ENCODE results near the gene TRPM6. TPM values are rescaled to one million over a fixed set of nuclear protein-coding genes. Genes with fewer than 3 reads are reported as not detected.
"Not testable (repeated sequence)": the region's sequence is repeated elsewhere in the genome, so short reads cannot be mapped to it uniquely, and the experiment has no call there.

TRPM6 gene
- total RNA-seq, 4 donors from 2014 or later = 0.15 to 1.2 (median 0.66) TPM

DNA sequence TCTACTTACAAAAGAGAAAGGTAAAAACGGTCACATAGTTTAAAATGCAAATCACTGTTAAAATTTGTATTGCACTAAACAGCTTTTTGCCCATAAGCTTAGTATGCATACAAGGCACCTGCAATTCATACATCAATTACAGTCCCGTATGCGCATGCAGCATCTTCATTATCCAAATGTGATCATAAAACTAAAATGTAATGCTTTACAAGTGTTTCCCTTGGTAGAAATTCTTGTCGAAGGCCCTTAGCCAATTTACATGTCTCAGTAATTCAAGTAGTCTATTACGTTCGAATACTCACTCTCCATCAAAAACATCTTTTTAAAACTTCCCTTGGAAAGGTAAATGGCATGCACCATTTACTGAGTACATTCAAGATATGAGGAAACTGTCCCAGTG lies 32.6 kb downstream of the TRPM6 start:
- intact Hi-C loops (cut with DNase I; ENCODE audit: low total_unique reads) = no loop called here
- 87 to 88% methylated on average over 6 of the region's 6 CpGs for WGBS, 2 donors
- H3K4me3 ChIP-seq (ENCODE audit: low read depth, poor library complexity, severe bottlenecking) = no peak overlapping the region
- TF ChIP-seq POLR2A (IDR thresholded peaks at IDR 0.05) (no peak), CTCF (IDR thresholded peaks at IDR 0.05) (no peak)
- DNase-seq (ENCODE audit: low spot score in 2 of 2) = no peak

DNA sequence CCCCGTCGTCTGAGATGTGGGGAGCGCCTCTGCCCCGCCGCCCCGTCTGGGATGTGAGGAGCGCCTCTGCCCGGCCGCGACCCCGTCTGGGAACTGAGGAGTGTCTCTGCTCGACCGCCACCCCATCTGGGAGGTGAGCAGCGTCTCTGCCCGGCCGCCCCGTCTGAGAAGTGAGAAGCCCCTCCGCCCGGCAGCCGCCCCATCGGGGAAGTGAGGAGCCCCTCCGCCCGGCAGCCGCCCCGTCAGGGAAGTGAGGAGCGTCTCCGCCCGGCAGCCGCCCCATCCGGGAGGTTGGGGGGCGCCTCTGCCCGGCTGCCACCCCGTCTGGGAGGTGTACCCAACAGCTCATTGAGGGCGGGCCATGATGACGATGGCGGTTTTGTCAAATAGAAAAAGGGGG lies 34.7 kb downstream of the TRPM6 start:
- intact Hi-C loops (cut with DNase I; ENCODE audit: low total_unique reads); H3K4me3 ChIP-seq (ENCODE audit: low read depth, poor library complexity, severe bottlenecking); DNase-seq (ENCODE audit: low spot score in 2 of 2): not testable (repeated sequence)
- 92 to 98% methylated on average over 34 to 36 of the region's 36 CpGs for WGBS, 2 donors

DNA sequence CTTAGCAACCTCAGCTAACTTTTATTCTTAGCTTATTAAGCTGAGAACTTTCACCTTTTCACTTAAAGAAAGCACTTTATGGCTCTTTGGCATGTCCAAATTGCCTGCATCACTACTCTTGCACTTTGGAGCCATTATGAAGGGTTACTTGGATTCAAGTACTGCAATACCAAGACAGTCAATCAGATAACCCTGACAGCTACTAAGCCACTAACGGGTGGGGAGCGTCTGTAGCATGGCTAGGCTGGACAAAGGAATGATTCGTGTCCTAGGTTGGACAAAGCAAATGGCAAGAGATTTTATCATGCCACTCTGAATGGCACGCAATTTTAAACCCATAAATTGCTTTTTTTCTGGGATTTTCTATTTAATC lies 39.6 kb downstream of the TRPM6 start:
- TF ChIP-seq CTCF (IDR thresholded peaks at IDR 0.05) (no peak), POLR2A (IDR thresholded peaks at IDR 0.05) (no peak)
- DNase-seq (ENCODE audit: low spot score in 2 of 2) = no peak
- intact Hi-C loops (cut with DNase I; ENCODE audit: low total_unique reads) = no loop called here
- WGBS, 2 donors = 52 to 60% methylated on average over 4 of the region's 4 CpGs
- H3K4me3 ChIP-seq (ENCODE audit: low read depth, poor library complexity, severe bottlenecking) = no peak overlapping the region

GRCh38 chr9:74847478-74848152 lies 40.1 kb downstream of the TRPM6 start:
- intact Hi-C loops (cut with DNase I; ENCODE audit: low total_unique reads) = no loop called here
- DNase-seq (ENCODE audit: low spot score in 2 of 2) = no peak
- no peak overlapping the region for H3K4me3 ChIP-seq (ENCODE audit: low read depth, poor library complexity, severe bottlenecking)
- TF ChIP-seq CTCF (IDR thresholded peaks at IDR 0.05) = no peak
- TF ChIP-seq POLR2A (IDR thresholded peaks at IDR 0.05) = no peak
- WGBS, 2 donors = 60 to 65% methylated on average over 5 of the region's 5 CpGs

- 82 to 83% methylated on average over 6 of the region's 6 CpGs for WGBS, 2 donors
- no peak overlapping the region for H3K4me3 ChIP-seq (ENCODE audit: low read depth, poor library complexity, severe bottlenecking)
- no peak for DNase-seq (ENCODE audit: low spot score in 2 of 2)
- intact Hi-C loops (cut with DNase I; ENCODE audit: low total_unique reads) = no loop called here
- TF ChIP-seq CTCF (IDR thresholded peaks at IDR 0.05) (no peak), POLR2A (IDR thresholded peaks at IDR 0.05) (no peak)
Measured at GRCh38 chr9:74846766-74847165, 41.0 kb downstream of the TRPM6 start.

DNA sequence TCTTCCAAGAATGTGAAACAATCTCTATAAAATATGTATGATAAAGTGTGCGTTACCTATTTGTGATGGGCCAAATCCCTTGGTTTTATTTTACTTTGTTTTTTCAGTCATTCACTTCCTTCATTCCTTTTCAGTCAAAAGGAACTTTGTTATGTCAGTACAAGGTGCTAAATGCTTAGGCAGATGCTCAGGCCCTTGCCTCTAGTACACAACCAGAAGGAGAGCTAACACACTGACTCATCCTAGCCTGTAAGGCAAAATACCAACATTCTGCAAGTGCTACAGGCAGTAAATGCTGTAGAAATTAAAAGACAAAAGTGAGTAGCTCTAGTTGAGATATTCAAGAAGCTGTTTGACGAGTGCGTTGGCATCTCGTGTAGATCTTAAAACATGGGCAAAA lies 49.4 kb downstream of the TRPM6 start:
- intact Hi-C loops (cut with DNase I; ENCODE audit: low total_unique reads) = no loop called here
- no peak overlapping the region for H3K4me3 ChIP-seq (ENCODE audit: low read depth, poor library complexity, severe bottlenecking)
- 52 to 67% methylated on average over 4 of the region's 4 CpGs for WGBS, 2 donors
- TF ChIP-seq CTCF (IDR thresholded peaks at IDR 0.05) (no peak), POLR2A (IDR thresholded peaks at IDR 0.05) (no peak)
- DNase-seq (ENCODE audit: low spot score in 2 of 2) = no peak
